WERI-Rb-1 (cell line): ENCODE data around the gene ARNT2.

Experiments used
- DNase-seq: peaks from one replicate; pipeline ENCODE4 v3.0.0-alpha.2; 2020
- H3K27ac ChIP-seq: fragments of 250-450 bp; sonication (Bioruptor Pico); 2 replicates; pipeline ENCODE4 v1.5.1; 2020; ENCODE audit warnings: mild to moderate bottlenecking, moderate library complexity
- H3K27me3 ChIP-seq: fragments of 250-450 bp; sonication (Bioruptor Pico); 2 replicates; pipeline ENCODE4 v1.5.1; 2021; ENCODE audit warnings: mild to moderate bottlenecking, low read depth, moderate library complexity; ENCODE audit not compliant: insufficient read depth, severe bottlenecking
- H3K36me3 ChIP-seq: fragments of 250-450 bp; sonication (Bioruptor Pico); 2 replicates; pipeline ENCODE4 v1.5.1; 2020; ENCODE audit warnings: mild to moderate bottlenecking, moderate library complexity
- H3K4me3 ChIP-seq: 2 replicates; pipeline ENCODE4 v1.5.1; 2011; ENCODE audit warnings: low read depth, mild to moderate bottlenecking, control low read depth, low read length
- H3K9me3 ChIP-seq: fragments of 250-450 bp; sonication (Bioruptor Pico); 2 replicates; pipeline ENCODE4 v1.5.1; 2021; ENCODE audit warnings: mild to moderate bottlenecking, moderate library complexity; ENCODE audit not compliant: severe bottlenecking
- CTCF ChIP-seq: IDR thresholded peaks from 2 replicates; pipeline ENCODE4 v1.5.1; 2011; ENCODE audit warnings: low read depth, mild to moderate bottlenecking, control low read depth, inconsistent platforms, low read length

The ARNT2 gene

DNA sequence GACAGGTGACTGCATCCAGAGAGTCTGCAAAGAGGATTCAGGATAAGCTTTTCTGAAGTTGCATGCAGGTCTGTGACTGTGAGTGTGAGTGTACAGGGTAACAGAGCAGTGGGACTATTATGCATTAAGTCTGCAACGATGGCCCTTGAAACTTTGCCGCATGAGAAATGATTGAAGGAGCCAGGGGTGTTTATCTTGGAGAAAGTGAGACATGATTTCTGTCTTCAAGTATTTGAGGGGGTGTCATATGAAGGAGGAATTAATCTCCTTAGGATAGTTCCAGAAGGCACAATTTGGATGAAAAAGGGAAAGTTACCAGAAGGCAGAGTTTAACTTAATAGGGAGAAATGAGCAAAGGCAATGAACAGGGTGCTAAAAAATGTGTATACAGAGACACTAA is 119.6 kb downstream of the ARNT2 start:
- Histone ChIP-seq H3K4me3 (no peak overlapping the region), H3K27ac (no peak overlapping the region), H3K36me3 (no peaks in the 10 kb centered on the region; the same call in 1 of the 2 replicates), H3K27me3 (no peaks in the 10 kb centered on the region), H3K9me3 (no peaks in the 10 kb centered on the region)
- TF ChIP-seq CTCF, result no peak
- no peak for DNase-seq

- Histone ChIP-seq H3K4me3 (no peak overlapping the region), H3K27me3 (no peaks in the 10 kb centered on the region), H3K27ac (no peak overlapping the region), H3K9me3 (no peaks in the 10 kb centered on the region), H3K36me3 (no peaks in the 10 kb centered on the region; the same call in 1 of the 2 replicates)
- no peak for TF ChIP-seq CTCF
- no peak for DNase-seq
These were observed 121.7 kb downstream of the ARNT2 start for GRCh38 chr15:80525853-80526252.

GRCh38 chr15:80526556-80527340 is 122.6 kb downstream of the ARNT2 start:
- no peaks in the 10 kb centered on the region for H3K9me3 ChIP-seq
- no peak for TF ChIP-seq CTCF
- no peaks in the 10 kb centered on the region; the same call in 1 of the 2 replicates for H3K36me3 ChIP-seq
- H3K27ac ChIP-seq, result no peak overlapping the region
- DNase-seq, result no peak
- H3K4me3 ChIP-seq, result no peak overlapping the region
- no peaks in the 10 kb centered on the region for H3K27me3 ChIP-seq

DNA sequence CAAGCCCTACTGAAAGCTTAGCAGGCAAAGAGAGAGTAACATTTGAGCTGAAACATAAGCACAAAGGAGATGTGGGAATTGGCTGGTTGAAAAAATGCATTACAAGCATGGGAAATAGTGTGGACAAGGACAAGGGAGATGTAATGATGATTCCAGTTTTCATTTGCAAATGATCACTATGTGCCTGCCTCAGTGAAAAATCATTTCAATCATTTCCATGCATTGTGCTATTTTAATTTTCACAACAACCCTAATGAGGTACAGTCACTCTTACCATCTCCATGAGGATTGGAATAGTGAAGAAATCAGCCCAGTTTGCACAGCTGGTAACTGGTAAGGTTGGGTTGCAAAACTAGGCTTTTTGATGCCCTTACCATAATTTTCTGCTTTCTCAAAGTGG is 123.2 kb downstream of the ARNT2 start:
- H3K27me3 ChIP-seq, result no peaks in the 10 kb centered on the region
- no peak overlapping the region for H3K27ac ChIP-seq
- H3K4me3 ChIP-seq, result no peak overlapping the region
- H3K36me3 ChIP-seq, result no peaks in the 10 kb centered on the region; the same call in 1 of the 2 replicates
- TF ChIP-seq CTCF, result no peak
- DNase-seq, result no peak
- no peaks in the 10 kb centered on the region for H3K9me3 ChIP-seq

GRCh38 chr15:80527961-80528360 is 123.8 kb downstream of the ARNT2 start:
- DNase-seq, result no peak
- no peak for TF ChIP-seq CTCF
- Histone ChIP-seq H3K4me3 (no peak overlapping the region), H3K36me3 (no peaks in the 10 kb centered on the region; the same call in 1 of the 2 replicates), H3K27me3 (no peaks in the 10 kb centered on the region), H3K27ac (no peak overlapping the region), H3K9me3 (no peaks in the 10 kb centered on the region)
